Esophagus muscularis mucosa (tissue), 4 donors: ENCODE results near the gene PRKAG2. TPM values are rescaled to one million over a fixed set of nuclear protein-coding genes. Genes with fewer than 3 reads are reported as not detected.
"Not testable (repeated sequence)": the region's sequence is repeated elsewhere in the genome, so short reads cannot be mapped to it uniquely, and the experiment has no call there.

Source experiments
- DNase-seq: peaks from one replicate; pipeline ENCODE4 v3.0.0-alpha.2; 2017; ENCODE audit errors: extremely low spot score
- H3K27ac ChIP-seq, 4 donors: fragments of 200-600 bp; sonication (generic); replicated peaks in 1 of 4; 1 replicate in 3 of 4; 2 replicates in 1 of 4; pipeline ENCODE4 v1.5.1; 2016 to 2019; ENCODE audit warnings: mild to moderate bottlenecking in 1 of 4
- H3K27me3 ChIP-seq, 4 donors: fragments of 200-600 bp; sonication (generic); one replicate each; pipeline versions ENCODE4 v1.5.1 to v1.6.0; 2016 to 2019
- H3K36me3 ChIP-seq, 4 donors: fragments of 200-600 bp; sonication (generic); one replicate each; pipeline ENCODE4 v1.5.1; 2016 to 2019
- H3K4me1 ChIP-seq, 4 donors: fragments of 200-600 bp; sonication (generic); one replicate each; pipeline ENCODE4 v1.5.1; 2016 to 2019
- H3K4me3 ChIP-seq, 4 donors: fragments of 200-600 bp; sonication (generic); 1 replicate in 2 of 4; 2 replicates in 2 of 4; pipeline ENCODE4 v1.5.1; 2016 to 2019; ENCODE audit warnings: mild to moderate bottlenecking in 4 of 4, moderate library complexity in 1 of 4
- H3K9me3 ChIP-seq, 4 donors: fragments of 200-600 bp; sonication (generic); 1 replicate in 3 of 4; 2 replicates in 1 of 4; pipeline ENCODE4 v1.5.1; 2016 to 2019
- CTCF ChIP-seq, 3 experiments: fragments of 200-600 bp in 2 of 3; fragments of 450-650 bp in 1 of 3; sonication (generic) in 2 of 3; IDR thresholded peaks; one replicate each; pipeline ENCODE4 v1.5.1; 2017 to 2019; ENCODE audit warnings: antibody characterized with exemption in 3 of 3, mild to moderate bottlenecking in 2 of 3, moderate library complexity in 1 of 3
- EP300 ChIP-seq: sonication (generic); formaldehyde crosslinking; IDR thresholded peaks from one replicate; pipeline ENCODE4 v1.6.1; 2017; ENCODE audit warnings: antibody characterized with exemption
- POLR2A ChIP-seq: fragments of 450-650 bp; IDR thresholded peaks from one replicate; pipeline ENCODE4 v1.6.1; 2017; ENCODE audit warnings: antibody characterized with exemption, moderate library complexity, mild to moderate bottlenecking, low read depth
- POLR2AphosphoS5 ChIP-seq, 2 donors: sonication (generic); formaldehyde crosslinking; IDR thresholded peaks; one replicate each; pipeline ENCODE4 v1.6.1; 2017; ENCODE audit warnings: antibody characterized with exemption in 2 of 2
- WGBS: methylation state at CpG from one replicate; pipeline ENCODE4 v1.1.5; 2018; 5-methylcytosine and 5-hydroxymethylcytosine counted together
- intact Hi-C: fragments of 100-400 bp; cut with DNase I; formaldehyde crosslinking; loops from one replicate; pipeline ENCODE4 v1.15.1; 2023
- total RNA-seq, 4 donors: library from RNA; depleted of rRNA; stranded (reverse); fragments of >200 nt; gene quantifications; one replicate each; pipeline versions ENCODE4 v1.1.0 to v1.2.1, GENCODE V29; 2016

Gene PRKAG2
- total RNA-seq, 4 donors from 2014 or later: 51.3 to 97.2 (median 77.5) TPM

DNA sequence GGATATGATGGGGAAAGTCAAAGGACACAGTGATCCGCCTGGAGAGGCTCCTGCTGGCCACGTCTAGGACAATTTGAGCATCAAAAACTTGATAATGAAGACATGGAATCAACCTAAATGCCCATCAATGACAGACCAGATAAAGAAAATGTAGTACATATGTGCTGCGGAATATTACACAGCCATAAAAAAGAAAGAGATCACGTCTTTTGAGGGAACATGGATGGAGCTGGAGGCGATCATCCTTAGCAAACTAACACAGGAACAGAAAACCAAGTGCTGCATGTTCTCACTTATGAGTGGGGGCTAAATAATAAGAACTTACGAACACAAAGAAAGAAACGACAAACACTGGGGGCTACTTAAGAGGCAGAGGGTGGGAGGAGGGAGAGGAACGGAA is 124.9 kb downstream of the PRKAG2 start:
- H3K36me3 ChIP-seq: no peaks in the 10 kb centered on the region
- TF ChIP-seq EP300: no peak
- no peak for TF ChIP-seq CTCF (IDR thresholded peaks at IDR 0.05)
- no peak for TF ChIP-seq POLR2AphosphoS5 (IDR thresholded peaks at IDR 0.05)
- no peak for TF ChIP-seq POLR2A
- no peak for DNase-seq
- no peaks in the 10 kb centered on the region for H3K27me3 ChIP-seq
- intact Hi-C loops: loop anchor here (10.0 kb wide), 1 partner anchor 157 kb away; no protein-coding TSS in a partner anchor
- H3K4me1 ChIP-seq: peaks cover 36 to 37% (median 36%) of the 10 kb centered on the region in 4 donors
- no peak overlapping the region for H3K27ac ChIP-seq
- no peaks in the 10 kb centered on the region for H3K9me3 ChIP-seq
- H3K4me3 ChIP-seq: no peak overlapping the region
- 95% methylated on average over 8 of the region's 8 CpGs for WGBS

GRCh38 chr7:151748733-151749132 is 128.2 kb downstream of the PRKAG2 start:
- Histone ChIP-seq H3K36me3 (no peaks in the 10 kb centered on the region), H3K4me1 (peaks cover 8 to 16% (median 11%) of the 10 kb centered on the region in 4 donors), H3K9me3 (no peaks in the 10 kb centered on the region), H3K27ac (no peak overlapping the region), H3K4me3 (no peak overlapping the region), H3K27me3 (no peaks in the 10 kb centered on the region)
- WGBS: 91% methylated on average over 15 of the region's 15 CpGs
- intact Hi-C loops: no loop called here
- no peak for DNase-seq
- no peak for TF ChIP-seq EP300
- TF ChIP-seq POLR2AphosphoS5 (IDR thresholded peaks at IDR 0.05): no peak

DNA sequence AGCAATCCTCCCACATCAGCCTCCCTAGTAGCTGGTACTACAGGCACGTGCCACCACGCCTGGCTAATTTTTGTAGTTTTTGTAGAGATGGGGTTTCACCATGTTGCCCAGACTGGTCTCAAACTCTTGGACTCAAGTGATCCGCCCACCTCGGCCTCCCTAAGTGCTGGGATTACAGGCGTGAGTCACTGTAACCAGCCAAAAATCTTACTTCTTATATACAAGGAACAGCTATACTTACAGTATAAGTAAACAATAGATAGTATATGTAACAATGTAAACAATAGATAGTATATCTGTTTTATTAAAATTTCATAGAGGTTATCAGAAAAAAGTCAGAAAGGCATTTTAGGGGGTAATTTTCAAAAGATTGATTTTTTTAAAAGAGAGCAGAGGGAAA is 128.9 kb downstream of the PRKAG2 start:
- H3K9me3 ChIP-seq, H3K27me3 ChIP-seq, H3K36me3 ChIP-seq, DNase-seq, H3K27ac ChIP-seq, intact Hi-C loops, H3K4me3 ChIP-seq: not testable (repeated sequence)
- WGBS: 96% methylated on average over 5 of the region's 5 CpGs
- peaks cover 11 to 21% (median 14%) of the 10 kb centered on the region in 4 donors for H3K4me1 ChIP-seq

GRCh38 chr7:151745706-151746105 is 131.2 kb downstream of the PRKAG2 start:
- H3K27me3 ChIP-seq: no peaks in the 10 kb centered on the region
- H3K4me3 ChIP-seq: no peak overlapping the region
- no peaks in the 10 kb centered on the region for H3K36me3 ChIP-seq
- peaks cover 14 to 26% (median 17%) of the 10 kb centered on the region in 4 donors for H3K4me1 ChIP-seq
- no peak overlapping the region for H3K27ac ChIP-seq
- DNase-seq: no peak
- 95% methylated on average over 11 of the region's 11 CpGs for WGBS
- intact Hi-C loops: no loop called here
- no peaks in the 10 kb centered on the region for H3K9me3 ChIP-seq
- TF ChIP-seq POLR2A (no peak), POLR2AphosphoS5 (IDR thresholded peaks at IDR 0.05) (no peak), EP300 (no peak), CTCF (IDR thresholded peaks at IDR 0.05) (no peak)

DNA sequence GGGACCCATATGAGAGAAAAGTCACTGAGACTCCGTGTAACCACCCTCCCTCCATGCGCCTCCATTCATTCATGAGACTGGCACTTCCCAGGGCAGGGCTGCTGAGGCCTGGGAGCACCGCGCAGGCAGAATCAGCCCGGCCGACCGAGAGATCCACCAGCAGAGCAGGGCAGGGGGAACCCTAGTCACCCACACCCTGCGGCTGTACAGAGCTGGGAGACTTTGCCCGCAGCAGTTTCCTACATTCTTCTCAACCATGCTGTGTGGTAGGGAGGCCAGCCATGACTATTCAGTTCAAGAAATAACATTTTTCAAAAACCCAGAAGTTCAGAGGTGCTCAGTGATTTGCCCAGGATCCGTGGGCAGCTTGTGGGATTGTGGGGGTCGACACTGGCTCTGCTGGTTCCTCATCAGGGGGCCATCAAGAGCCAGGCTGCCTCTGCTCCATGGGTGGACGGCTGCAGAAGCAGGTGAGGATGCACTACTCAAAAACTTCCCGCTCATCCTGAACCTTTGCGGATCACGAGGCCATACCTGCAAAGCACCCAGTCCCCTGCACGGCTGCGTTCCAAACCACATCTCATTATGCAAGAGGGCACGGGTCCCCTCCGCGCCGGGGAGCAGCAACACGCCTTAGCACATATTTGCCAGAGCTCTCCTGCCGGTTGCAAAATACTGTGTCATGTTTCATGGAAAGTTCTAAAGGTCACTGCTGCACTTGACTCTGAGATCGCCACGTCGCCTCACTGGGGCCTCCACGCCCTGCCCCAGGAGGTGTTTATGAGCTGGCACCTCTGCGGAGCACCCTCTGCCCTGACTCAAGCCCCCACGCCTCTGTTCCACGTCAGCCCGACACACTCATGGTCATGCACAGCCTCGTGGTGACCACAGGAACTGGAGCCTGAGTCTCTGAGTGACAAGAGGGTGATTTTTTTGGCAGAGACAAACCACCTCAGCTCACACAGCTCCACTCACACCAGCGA is 132.0 kb downstream of the PRKAG2 start:
- H3K4me1 ChIP-seq: peaks cover 14 to 26% (median 17%) of the 10 kb centered on the region in 4 donors
- DNase-seq: no peak
- TF ChIP-seq POLR2AphosphoS5 (IDR thresholded peaks at IDR 0.05) (no peak), EP300 (no peak), POLR2A (no peak), CTCF (IDR thresholded peaks at IDR 0.05) (no peak)
- intact Hi-C loops: no loop called here
- 84% methylated on average over 23 of the region's 33 CpGs for WGBS
- no peaks in the 10 kb centered on the region for H3K27me3 ChIP-seq
- H3K36me3 ChIP-seq: no peaks in the 10 kb centered on the region
- no peaks in the 10 kb centered on the region for H3K9me3 ChIP-seq
- H3K4me3 ChIP-seq: no peak overlapping the region
- no peak overlapping the region for H3K27ac ChIP-seq
